Mammary epithelial cell (primary cell): Measurements from ENCODE around the gene FHIT.

ENCODE experiments used
- EZH2 ChIP-seq: IDR thresholded peaks from 2 replicates; pipeline ENCODE4 v1.6.1; 2012; ENCODE audit warnings: low read length, inconsistent platforms, borderline replicate concordance
- TF ChIP-seq, protein P1 (sequence below), 2 donors: IDR thresholded peaks in 1 of 2; conservative IDR thresholded peaks in 1 of 2; 2 replicates each; pipeline ENCODE4 v1.5.1; 2011 to 2012; ENCODE audit warnings: inconsistent platforms in 2 of 2, low read length in 2 of 2, mild to moderate bottlenecking in 2 of 2, control low read depth in 1 of 2, low read depth in 1 of 2; ENCODE audit not compliant: insufficient read depth in 1 of 2; ENCODE audit errors: extremely low read depth in 1 of 2

DNA sequence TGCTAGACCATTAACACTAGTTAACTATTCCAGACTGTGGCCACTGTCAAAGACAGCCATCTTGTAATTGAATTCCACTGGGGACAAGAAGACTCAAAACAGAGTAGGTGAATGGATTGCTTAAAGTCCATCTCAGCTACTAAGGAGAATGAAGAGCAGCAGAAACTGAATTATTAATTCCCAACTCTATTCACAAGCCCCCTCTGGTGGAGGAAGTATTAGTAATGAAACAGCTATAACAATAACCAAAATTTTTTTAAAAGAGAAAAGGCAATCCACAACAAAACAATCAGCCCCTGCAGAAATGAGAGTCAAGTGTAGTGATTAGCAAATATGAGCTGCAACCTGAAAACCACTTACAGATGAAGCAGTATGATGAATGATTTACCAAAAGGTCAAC lies 302.8 kb downstream of the FHIT start:
- TF ChIP-seq EZH2 = no peak
- TF ChIP-seq, protein P1, sequence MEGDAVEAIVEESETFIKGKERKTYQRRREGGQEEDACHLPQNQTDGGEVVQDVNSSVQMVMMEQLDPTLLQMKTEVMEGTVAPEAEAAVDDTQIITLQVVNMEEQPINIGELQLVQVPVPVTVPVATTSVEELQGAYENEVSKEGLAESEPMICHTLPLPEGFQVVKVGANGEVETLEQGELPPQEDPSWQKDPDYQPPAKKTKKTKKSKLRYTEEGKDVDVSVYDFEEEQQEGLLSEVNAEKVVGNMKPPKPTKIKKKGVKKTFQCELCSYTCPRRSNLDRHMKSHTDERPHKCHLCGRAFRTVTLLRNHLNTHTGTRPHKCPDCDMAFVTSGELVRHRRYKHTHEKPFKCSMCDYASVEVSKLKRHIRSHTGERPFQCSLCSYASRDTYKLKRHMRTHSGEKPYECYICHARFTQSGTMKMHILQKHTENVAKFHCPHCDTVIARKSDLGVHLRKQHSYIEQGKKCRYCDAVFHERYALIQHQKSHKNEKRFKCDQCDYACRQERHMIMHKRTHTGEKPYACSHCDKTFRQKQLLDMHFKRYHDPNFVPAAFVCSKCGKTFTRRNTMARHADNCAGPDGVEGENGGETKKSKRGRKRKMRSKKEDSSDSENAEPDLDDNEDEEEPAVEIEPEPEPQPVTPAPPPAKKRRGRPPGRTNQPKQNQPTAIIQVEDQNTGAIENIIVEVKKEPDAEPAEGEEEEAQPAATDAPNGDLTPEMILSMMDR (conservative IDR thresholded peaks at IDR 0.05 in 1 of 2, IDR thresholded peaks at IDR 0.05 in 1 of 2; ENCODE audit: extremely low read depth in 1 of 2, insufficient read depth in 1 of 2, low read depth in 1 of 2, low read length in 2 of 2) = peak in 1 of 2 donors; percentile 42
